ENCODE data around the gene EPHA7.

Gene EPHA7

GRCh38 chr6:93235775-93236174, 183.6 kb downstream of the EPHA7 start:
- DNase-seq: no peak

GRCh38 chr6:93226822-93227221, 192.5 kb downstream of the EPHA7 start:
- DNase-seq: no peak

GRCh38 chr6:93222071-93222851, 197.1 kb downstream of the EPHA7 start:
- DNase-seq: no peak

GRCh38 chr6:93219447-93219846, 199.9 kb downstream of the EPHA7 start:
- DNase-seq: no peak

- no peak for DNase-seq
Observed at GRCh38 chr6:93218096-93218495, 201.3 kb downstream of the EPHA7 start.

- DNase-seq: no peak
Observed at GRCh38 chr6:93213028-93213427, 206.3 kb downstream of the EPHA7 start.

- no peak for DNase-seq
Observed at GRCh38 chr6:93210908-93211307, 208.5 kb downstream of the EPHA7 start.

GRCh38 chr6:93209358-93209757, 210.0 kb downstream of the EPHA7 start:
- no peak for DNase-seq

- DNase-seq: no peak
Observed at GRCh38 chr6:93196406-93196970, 222.9 kb downstream of the EPHA7 start.

GRCh38 chr6:93194480-93194879, 224.9 kb downstream of the EPHA7 start:
- no peak for DNase-seq

GRCh38 chr6:93193868-93194267, 225.5 kb downstream of the EPHA7 start:
- no peak for DNase-seq

Measured in SHP77 treated with DMSO at 0.1 percent for 48 hours (cell line).